Measurements from ENCODE around the gene CFAP91.

CFAP91 gene

GRCh38 chr3:119715105-119715504 is 12.3 kb downstream of the CFAP91 start:
- Histone ChIP-seq H3K4me3 (ENCODE audit: low read depth, low read length) (no peak overlapping the region), H3K36me3 (ENCODE audit: control insufficient read depth in 2 of 2, insufficient read depth in 1 of 2, low read length in 2 of 2) (no peaks in the 10 kb centered on the region), H3K4me1 (ENCODE audit: control insufficient read depth, insufficient read depth, low read length) (no peaks in the 10 kb centered on the region), H3K27ac (ENCODE audit: extremely low read depth, low read depth, low read length) (no peak overlapping the region), H3K9me3 (ENCODE audit: control insufficient read depth, insufficient read depth, low read depth, low read length) (no peaks in the 10 kb centered on the region)
- POLR2A ChIA-PET, result no interaction called here
- CTCF ChIA-PET, result no interaction called here
- TF ChIP-seq ZNF248 (tag by site-specific recombination; IDR thresholded peaks at IDR 0.05), result no peak
- TF ChIP-seq ZNF223 (tag by site-specific recombination; IDR thresholded peaks at IDR 0.05), result no peak
- TF ChIP-seq, protein P1, sequence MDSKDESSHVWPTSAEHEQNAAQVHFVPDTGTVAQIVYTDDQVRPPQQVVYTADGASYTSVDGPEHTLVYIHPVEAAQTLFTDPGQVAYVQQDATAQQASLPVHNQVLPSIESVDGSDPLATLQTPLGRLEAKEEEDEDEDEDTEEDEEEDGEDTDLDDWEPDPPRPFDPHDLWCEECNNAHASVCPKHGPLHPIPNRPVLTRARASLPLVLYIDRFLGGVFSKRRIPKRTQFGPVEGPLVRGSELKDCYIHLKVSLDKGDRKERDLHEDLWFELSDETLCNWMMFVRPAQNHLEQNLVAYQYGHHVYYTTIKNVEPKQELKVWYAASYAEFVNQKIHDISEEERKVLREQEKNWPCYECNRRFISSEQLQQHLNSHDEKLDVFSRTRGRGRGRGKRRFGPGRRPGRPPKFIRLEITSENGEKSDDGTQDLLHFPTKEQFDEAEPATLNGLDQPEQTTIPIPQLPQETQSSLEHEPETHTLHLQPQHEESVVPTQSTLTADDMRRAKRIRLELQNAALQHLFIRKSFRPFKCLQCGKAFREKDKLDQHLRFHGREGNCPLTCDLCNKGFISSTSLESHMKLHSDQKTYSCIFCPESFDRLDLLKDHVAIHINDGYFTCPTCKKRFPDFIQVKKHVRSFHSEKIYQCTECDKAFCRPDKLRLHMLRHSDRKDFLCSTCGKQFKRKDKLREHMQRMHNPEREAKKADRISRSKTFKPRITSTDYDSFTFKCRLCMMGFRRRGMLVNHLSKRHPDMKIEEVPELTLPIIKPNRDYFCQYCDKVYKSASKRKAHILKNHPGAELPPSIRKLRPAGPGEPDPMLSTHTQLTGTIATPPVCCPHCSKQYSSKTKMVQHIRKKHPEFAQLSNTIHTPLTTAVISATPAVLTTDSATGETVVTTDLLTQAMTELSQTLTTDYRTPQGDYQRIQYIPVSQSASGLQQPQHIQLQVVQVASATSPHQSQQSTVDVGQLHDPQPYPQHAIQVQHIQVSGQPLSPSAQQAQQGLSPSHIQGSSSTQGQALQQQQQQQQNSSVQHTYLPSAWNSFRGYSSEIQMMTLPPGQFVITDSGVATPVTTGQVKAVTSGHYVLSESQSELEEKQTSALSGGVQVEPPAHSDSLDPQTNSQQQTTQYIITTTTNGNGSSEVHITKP (tag by site-specific recombination; IDR thresholded peaks at IDR 0.05), result no peak
- TF ChIP-seq ZNF610 (tag by site-specific recombination; IDR thresholded peaks at IDR 0.05; ENCODE audit: borderline replicate concordance), result no peak
- no peak for TF ChIP-seq ZNF530 (tag by site-specific recombination; IDR thresholded peaks at IDR 0.05; ENCODE audit: low read depth)
- no peak for TF ChIP-seq ZFP37 (tag by site-specific recombination; IDR thresholded peaks at IDR 0.05)
- TF ChIP-seq ZNF16 (tag by site-specific recombination; IDR thresholded peaks at IDR 0.05; ENCODE audit: low read depth), result no peak
- TF ChIP-seq ZNF501 (tag by site-specific recombination; IDR thresholded peaks at IDR 0.05), result no peak
- no peak for TF ChIP-seq ZNF548 (tag by site-specific recombination; IDR thresholded peaks at IDR 0.05)

- Histone ChIP-seq H3K36me3 (ENCODE audit: control insufficient read depth in 2 of 2, insufficient read depth in 1 of 2, low read length in 2 of 2) (no peaks in the 10 kb centered on the region), H3K4me1 (ENCODE audit: control insufficient read depth, insufficient read depth, low read length) (no peaks in the 10 kb centered on the region), H3K9me3 (ENCODE audit: control insufficient read depth, insufficient read depth, low read depth, low read length) (no peaks in the 10 kb centered on the region), H3K4me3 (ENCODE audit: low read depth, low read length) (no peak overlapping the region), H3K27ac (ENCODE audit: extremely low read depth, low read depth, low read length) (no peak overlapping the region)
- TF ChIP-seq ZNF600 (tag by site-specific recombination; IDR thresholded peaks at IDR 0.05) (no peak), ZFHX2 (tag by site-specific recombination; conservative IDR thresholded peaks at IDR 0.05) (no peak), IKZF3 (tag by site-specific recombination; IDR thresholded peaks at IDR 0.05) (no peak)
- ChIA-PET CTCF (interaction anchor here (0.6 kb wide), 1 partner anchor 42 kb away, joined by 4 read pairs; no protein-coding TSS in a partner anchor), POLR2A (no interaction called here)
Measured at GRCh38 chr3:119716998-119717397, 14.2 kb downstream of the CFAP91 start.

GRCh38 chr3:119717520-119717919 is 14.7 kb downstream of the CFAP91 start:
- no peaks in the 10 kb centered on the region for H3K4me1 ChIP-seq (ENCODE audit: control insufficient read depth, insufficient read depth, low read length)
- H3K4me3 ChIP-seq (ENCODE audit: low read depth, low read length), result no peak overlapping the region
- H3K27ac ChIP-seq (ENCODE audit: extremely low read depth, low read depth, low read length), result no peak overlapping the region
- TF ChIP-seq PRDM1 (tag by site-specific recombination; IDR thresholded peaks at IDR 0.05) (no peak), ZNF580 (tag by site-specific recombination; IDR thresholded peaks at IDR 0.05) (no peak)
- no peaks in the 10 kb centered on the region for H3K36me3 ChIP-seq (ENCODE audit: control insufficient read depth in 2 of 2, insufficient read depth in 1 of 2, low read length in 2 of 2)
- no peaks in the 10 kb centered on the region for H3K9me3 ChIP-seq (ENCODE audit: control insufficient read depth, insufficient read depth, low read depth, low read length)
- ChIA-PET POLR2A (no interaction called here), CTCF (interaction anchor here (0.6 kb wide), 1 partner anchor 43 kb away, joined by 4 read pairs; no protein-coding TSS in a partner anchor)

- no peak overlapping the region for H3K4me3 ChIP-seq (ENCODE audit: low read depth, low read length)
- H3K36me3 ChIP-seq (ENCODE audit: control insufficient read depth in 2 of 2, insufficient read depth in 1 of 2, low read length in 2 of 2), result no peaks in the 10 kb centered on the region
- no peaks in the 10 kb centered on the region for H3K9me3 ChIP-seq (ENCODE audit: control insufficient read depth, insufficient read depth, low read depth, low read length)
- H3K27ac ChIP-seq (ENCODE audit: extremely low read depth, low read depth, low read length), result no peak overlapping the region
- H3K4me1 ChIP-seq (ENCODE audit: control insufficient read depth, insufficient read depth, low read length), result no peaks in the 10 kb centered on the region
- CTCF ChIA-PET, result no interaction called here
- POLR2A ChIA-PET, result no interaction called here
- TF ChIP-seq EGR2 (tag by site-specific recombination; IDR thresholded peaks at IDR 0.05; ENCODE audit: low read depth) (no peak), ZNF549 (tag by site-specific recombination; IDR thresholded peaks at IDR 0.05) (no peak), ZNF660 (tag by site-specific recombination; IDR thresholded peaks at IDR 0.05) (no peak), TCF7L2 (IDR thresholded peaks at IDR 0.05; ENCODE audit: borderline replicate concordance, low read depth, low read length) (no peak), MEIS1 (CRISPR knock-in tag; IDR thresholded peaks at IDR 0.05; ENCODE audit: borderline replicate concordance) (no peak), ZNF214 (tag by site-specific recombination; IDR thresholded peaks at IDR 0.05; ENCODE audit: borderline replicate concordance) (no peak), ZNF112 (tag by site-specific recombination; IDR thresholded peaks at IDR 0.05) (no peak), ZNF184 (tag by site-specific recombination; IDR thresholded peaks at IDR 0.05) (no peak), KLF10 (tag by site-specific recombination; IDR thresholded peaks at IDR 0.05) (no peak), ZNF670 (tag by site-specific recombination; IDR thresholded peaks at IDR 0.05; ENCODE audit: low read depth) (no peak), ZNF623 (tag by site-specific recombination; IDR thresholded peaks at IDR 0.05) (no peak)
Measured at GRCh38 chr3:119723022-119723421, 20.2 kb downstream of the CFAP91 start.
